ENCODE results near the gene ZBTB6. TPM values are rescaled to one million over a fixed set of nuclear protein-coding genes. Genes with fewer than 3 reads are reported as not detected.

ZBTB6 gene
- total and polyA plus RNA-seq, 2 of the 13 experiments (the other 11 are each of a cell fraction or from before 2014, with no cell fraction given), result 3.7 to 7.1 TPM

DNA sequence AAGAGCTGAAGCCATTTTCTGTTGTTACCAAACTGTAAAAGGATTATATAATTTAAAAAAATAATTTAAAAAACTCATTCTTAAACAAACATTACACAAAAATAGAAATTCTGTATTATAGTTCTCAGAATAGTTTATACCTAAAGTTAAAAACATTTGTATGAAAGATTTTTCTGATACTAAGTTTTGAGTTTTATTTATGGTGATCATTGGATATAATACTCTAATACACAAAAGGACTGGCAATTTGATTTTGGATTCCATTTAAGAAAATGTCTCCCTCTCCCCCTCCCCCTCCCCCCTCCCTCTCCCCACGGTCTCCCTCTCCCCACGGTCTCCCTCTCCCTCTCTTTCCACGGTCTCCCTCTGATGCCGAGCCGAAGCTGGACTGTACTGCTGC, 47.0 kb downstream of the ZBTB6 start:
- Histone ChIP-seq H4K20me1 (ENCODE audit: insufficient read depth, low read length) (no peaks in the 10 kb centered on the region), H3K9ac (ENCODE audit: insufficient read depth, low read depth, low read length) (no peak overlapping the region), H3K4me3 (replicated peaks in 1 of 3; ENCODE audit: insufficient read depth in 1 of 3, low read depth in 2 of 3, low read length in 3 of 3) (no peak overlapping the region), H2AFZ (ENCODE audit: low read length) (no peak overlapping the region), H3K9me3 (ENCODE audit: low read length) (no peaks in the 10 kb centered on the region), H3K27me3 (ENCODE audit: control insufficient read depth in 1 of 2, insufficient read depth in 2 of 2, low read length in 2 of 2) (no peaks in the 10 kb centered on the region), H3K79me2 (ENCODE audit: insufficient read depth, low read length) (no peaks in the 10 kb centered on the region), H3K4me1 (ENCODE audit: insufficient read depth, low read length) (peaks cover 4% of the 10 kb centered on the region), H3K36me3 (replicated peaks in 1 of 2; ENCODE audit: control insufficient read depth in 1 of 2, insufficient read depth in 2 of 2, low read length in 2 of 2) (peaks cover 3 to 16% of the 10 kb centered on the region in 2 experiments; a peak in 3 of 5 replicates), H3K27ac (ENCODE audit: extremely low read length, insufficient read depth, low read length) (no peak overlapping the region), H3K4me2 (ENCODE audit: low read depth, low read length) (no peak overlapping the region)
- no TSS peak for BruUV-seq (replicated peaks)
- DNase-seq (ENCODE audit: low spot score) (no peak), FAIRE-seq (no peak), ATAC-seq (no peak)
- 95% methylated on average over 5 of the region's 5 CpGs for WGBS (ENCODE audit: low lambda C conversion rate)
- ChIA-PET POLR2A (no interaction called here), CTCF (ENCODE audit: low intra/inter-chr PET ratio, low total read pairs) (no interaction called here)
- no peak for TF ChIP-seq ZNF546 (CRISPR knock-in tag; conservative IDR thresholded peaks at IDR 0.05)
- TF ChIP-seq HNRNPK (IDR thresholded peaks at IDR 0.05; ENCODE audit: low read depth, low read length, poor library complexity, severe bottlenecking), result peak; percentile 87
- in situ Hi-C loops (cut with HindIII; ENCODE audit: extremely low pct_ligation_motif_present, low pct_unique_long_range_greater_than_20kb) (no loop called here), intact Hi-C loops (cut with micrococcal nuclease; ENCODE audit: unreplicated experiment) (no loop called here)

DNA sequence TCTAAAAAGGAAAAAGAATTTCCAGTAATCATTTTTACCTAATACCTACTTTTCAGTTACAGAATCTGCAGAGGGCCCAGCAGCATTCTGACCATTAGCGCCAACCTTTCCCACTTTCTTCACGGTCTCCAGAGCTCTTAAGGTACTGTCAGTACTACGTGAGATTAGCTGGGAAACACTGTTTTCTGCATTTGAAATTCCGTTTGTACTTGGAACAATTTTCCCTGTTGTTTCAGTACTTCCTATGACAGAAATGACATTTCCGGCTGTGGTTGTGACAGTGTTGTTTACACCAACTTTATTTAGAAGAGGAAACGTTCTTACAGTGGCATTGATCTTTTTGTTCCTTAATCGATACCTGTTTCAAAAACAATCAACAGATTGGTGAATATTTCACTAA, 47.8 kb downstream of the ZBTB6 start:
- Histone ChIP-seq H3K4me3 (replicated peaks in 1 of 3; ENCODE audit: insufficient read depth in 1 of 3, low read depth in 2 of 3, low read length in 3 of 3) (no peak overlapping the region), H3K4me1 (ENCODE audit: insufficient read depth, low read length) (peaks cover 12% of the 10 kb centered on the region), H2AFZ (ENCODE audit: low read length) (no peak overlapping the region), H3K27ac (ENCODE audit: extremely low read length, insufficient read depth, low read length) (no peak overlapping the region), H3K4me2 (ENCODE audit: low read depth, low read length) (no peak overlapping the region), H3K79me2 (ENCODE audit: insufficient read depth, low read length) (no peaks in the 10 kb centered on the region), H3K27me3 (ENCODE audit: control insufficient read depth in 1 of 2, insufficient read depth in 2 of 2, low read length in 2 of 2) (no peaks in the 10 kb centered on the region), H3K9ac (ENCODE audit: insufficient read depth, low read depth, low read length) (no peak overlapping the region), H3K36me3 (replicated peaks in 1 of 2; ENCODE audit: control insufficient read depth in 1 of 2, insufficient read depth in 2 of 2, low read length in 2 of 2) (peaks cover 1 to 13% of the 10 kb centered on the region in 2 experiments; a peak in 3 of 5 replicates), H4K20me1 (ENCODE audit: insufficient read depth, low read length) (0 out of 2 replicates have a peak, but pooled peaks cover 4% of the 10 kb centered on the region), H3K9me3 (ENCODE audit: low read length) (no peaks in the 10 kb centered on the region)
- no peak for DNase-seq (ENCODE audit: low spot score)
- POLR2A ChIA-PET, result no interaction called here
- in situ Hi-C loops (cut with HindIII; ENCODE audit: extremely low pct_ligation_motif_present, low pct_unique_long_range_greater_than_20kb), result no loop called here
- 95% methylated on average over 7 of the region's 7 CpGs for WGBS (ENCODE audit: low lambda C conversion rate)
- TF ChIP-seq, protein P1, sequence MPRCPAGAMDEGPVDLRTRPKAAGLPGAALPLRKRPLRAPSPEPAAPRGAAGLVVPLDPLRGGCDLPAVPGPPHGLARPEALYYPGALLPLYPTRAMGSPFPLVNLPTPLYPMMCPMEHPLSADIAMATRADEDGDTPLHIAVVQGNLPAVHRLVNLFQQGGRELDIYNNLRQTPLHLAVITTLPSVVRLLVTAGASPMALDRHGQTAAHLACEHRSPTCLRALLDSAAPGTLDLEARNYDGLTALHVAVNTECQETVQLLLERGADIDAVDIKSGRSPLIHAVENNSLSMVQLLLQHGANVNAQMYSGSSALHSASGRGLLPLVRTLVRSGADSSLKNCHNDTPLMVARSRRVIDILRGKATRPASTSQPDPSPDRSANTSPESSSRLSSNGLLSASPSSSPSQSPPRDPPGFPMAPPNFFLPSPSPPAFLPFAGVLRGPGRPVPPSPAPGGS (CRISPR knock-in tag; IDR thresholded peaks at IDR 0.05), result no peak
- TF ChIP-seq EZH2 (conservative IDR thresholded peaks at IDR 0.05; ENCODE audit: low read depth, low read length) (no peak), CEBPB (IDR thresholded peaks at IDR 0.05; ENCODE audit: borderline replicate concordance, low read depth, low read length) (no peak), ZNF776 (CRISPR knock-in tag; IDR thresholded peaks at IDR 0.05) (no peak), KAT8 (CRISPR knock-in tag; IDR thresholded peaks at IDR 0.05) (no peak), ZFP36L2 (CRISPR knock-in tag; IDR thresholded peaks at IDR 0.05) (no peak), ERF (CRISPR knock-in tag; IDR thresholded peaks at IDR 0.05) (no peak), RXRB (CRISPR knock-in tag; IDR thresholded peaks at IDR 0.05; ENCODE audit: borderline replicate concordance) (no peak), MATR3 (CRISPR knock-in tag; IDR thresholded peaks at IDR 0.05) (no peak)
- TF ChIP-seq, protein P2, sequence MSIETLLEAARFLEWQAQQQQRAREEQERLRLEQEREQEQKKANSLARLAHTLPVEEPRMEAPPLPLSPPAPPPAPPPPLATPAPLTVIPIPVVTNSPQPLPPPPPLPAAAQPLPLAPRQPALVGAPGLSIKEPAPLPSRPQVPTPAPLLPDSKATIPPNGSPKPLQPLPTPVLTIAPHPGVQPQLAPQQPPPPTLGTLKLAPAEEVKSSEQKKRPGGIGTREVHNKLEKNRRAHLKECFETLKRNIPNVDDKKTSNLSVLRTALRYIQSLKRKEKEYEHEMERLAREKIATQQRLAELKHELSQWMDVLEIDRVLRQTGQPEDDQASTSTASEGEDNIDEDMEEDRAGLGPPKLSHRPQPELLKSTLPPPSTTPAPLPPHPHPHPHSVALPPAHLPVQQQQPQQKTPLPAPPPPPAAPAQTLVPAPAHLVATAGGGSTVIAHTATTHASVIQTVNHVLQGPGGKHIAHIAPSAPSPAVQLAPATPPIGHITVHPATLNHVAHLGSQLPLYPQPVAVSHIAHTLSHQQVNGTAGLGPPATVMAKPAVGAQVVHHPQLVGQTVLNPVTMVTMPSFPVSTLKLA (IDR thresholded peaks at IDR 0.05), result no peak
- CTCF ChIA-PET (ENCODE audit: low intra/inter-chr PET ratio, low total read pairs), result no interaction called here
- no TSS peak for BruUV-seq (replicated peaks)
- intact Hi-C loops (cut with micrococcal nuclease; ENCODE audit: unreplicated experiment), result no loop called here
- FAIRE-seq, result no peak
- no peak for ATAC-seq

Measured in HepG2 (cell line).